ENCODE results near the gene UBE2Q2. TPM values are rescaled to one million over a fixed set of nuclear protein-coding genes. Genes with fewer than 3 reads are reported as not detected.
"Not testable (repeated sequence)": the region's sequence is repeated elsewhere in the genome, so short reads cannot be mapped to it uniquely, and the experiment has no call there.

UBE2Q2 gene
- polyA plus RNA-seq, 2 of the 4 experiments (the other 2 are of a cell fraction) = 36.5 to 50.6 TPM

- ATAC-seq (no peak), DNase-seq (ENCODE audit: low read depth in 1 of 2, low spot score in 1 of 2) (no peak), FAIRE-seq (no peak)
- no peak overlapping the region for H3K4me3 ChIP-seq
- 93% methylated on average over 2 of the region's 2 CpGs for WGBS (ENCODE audit: missing lambda C conversion rate)
- no peak overlapping the region for H3K27ac ChIP-seq
- ChIA-PET CTCF (no interaction called here), POLR2A (no interaction called here)
- H3K9me3 ChIP-seq = no peaks in the 10 kb centered on the region
- TF ChIP-seq NFE2L2 (conservative IDR thresholded peaks at IDR 0.05; ENCODE audit: low read length) (no peak), PHF8 (IDR thresholded peaks at IDR 0.05; ENCODE audit: borderline replicate concordance, low read depth) (no peak)
- H3K4me2 ChIP-seq = no peak overlapping the region
- peaks cover under 1% of the 10 kb centered on the region; the same call in 1 of the 3 replicates for H3K4me1 ChIP-seq
These were observed 7.5 kb downstream of the UBE2Q2 start for GRCh38 chr15:75850708-75851107.

GRCh38 chr15:75851566-75851965, 8.3 kb downstream of the UBE2Q2 start:
- H3K4me2 ChIP-seq; H3K4me3 ChIP-seq; DNase-seq (ENCODE audit: low read depth in 1 of 2, low spot score in 1 of 2); H3K4me1 ChIP-seq; ATAC-seq; H3K27ac ChIP-seq; POLR2A ChIA-PET; H3K9me3 ChIP-seq; FAIRE-seq: not testable (repeated sequence)
- 90% methylated on average over 4 of the region's 4 CpGs for WGBS (ENCODE audit: missing lambda C conversion rate)
- CTCF ChIA-PET = interaction anchor here (0.9 kb wide), 1 partner anchor 11 kb away, joined by 3 read pairs; no protein-coding TSS in a partner anchor

- no peak overlapping the region for H3K27ac ChIP-seq
- ATAC-seq (no peak), FAIRE-seq (no peak), DNase-seq (ENCODE audit: low read depth in 1 of 2, low spot score in 1 of 2) (no peak)
- H3K4me1 ChIP-seq = no peaks in the 10 kb centered on the region
- no peaks in the 10 kb centered on the region for H3K9me3 ChIP-seq
- H3K4me3 ChIP-seq = no peak overlapping the region
- no peak for TF ChIP-seq CHD2 (IDR thresholded peaks at IDR 0.05; ENCODE audit: low read length, partially characterized antibody)
- no peak for TF ChIP-seq CHD4 (IDR thresholded peaks at IDR 0.05; ENCODE audit: borderline replicate concordance)
- TF ChIP-seq NR3C1 (IDR thresholded peaks at IDR 0.05) = no peak
- no peak for TF ChIP-seq ATOH8 (CRISPR knock-in tag; IDR thresholded peaks at IDR 0.05; ENCODE audit: low read depth)
- TF ChIP-seq FOSB (CRISPR knock-in tag; IDR thresholded peaks at IDR 0.05) = no peak
- no peak for TF ChIP-seq ZC3H11A (IDR thresholded peaks at IDR 0.05)
- no peak for TF ChIP-seq HEYL (CRISPR knock-in tag; IDR thresholded peaks at IDR 0.05)
- TF ChIP-seq POLR2A (IDR thresholded peaks at IDR 0.05; ENCODE audit: low read length) = no peak
- no peak for TF ChIP-seq NPAS2 (CRISPR knock-in tag; IDR thresholded peaks at IDR 0.05; ENCODE audit: borderline replicate concordance)
- no peak for TF ChIP-seq RCOR1 (IDR thresholded peaks at IDR 0.05; ENCODE audit: low read depth, low read length)
- no peak for TF ChIP-seq GATA3 (IDR thresholded peaks at IDR 0.05; ENCODE audit: borderline replicate concordance)
- TF ChIP-seq ZFP36 (IDR thresholded peaks at IDR 0.05; ENCODE audit: borderline replicate concordance, partially characterized antibody) = no peak
- TF ChIP-seq PHF8 (IDR thresholded peaks at IDR 0.05; ENCODE audit: borderline replicate concordance, low read depth) = no peak
- no peak for TF ChIP-seq HDAC2 (IDR thresholded peaks at IDR 0.05)
- TF ChIP-seq BHLHE40 (IDR thresholded peaks at IDR 0.05; ENCODE audit: low read depth, low read length) = no peak
- no peak for TF ChIP-seq TFCP2L1 (CRISPR knock-in tag; IDR thresholded peaks at IDR 0.05)
- TF ChIP-seq HOXA7 (CRISPR knock-in tag; IDR thresholded peaks at IDR 0.05) = no peak
- POLR2A ChIA-PET = no interaction called here
- no peak overlapping the region for H3K4me2 ChIP-seq
- CTCF ChIA-PET = no interaction called here
These were observed 14.6 kb downstream of the UBE2Q2 start for GRCh38 chr15:75857886-75858285.

DNA sequence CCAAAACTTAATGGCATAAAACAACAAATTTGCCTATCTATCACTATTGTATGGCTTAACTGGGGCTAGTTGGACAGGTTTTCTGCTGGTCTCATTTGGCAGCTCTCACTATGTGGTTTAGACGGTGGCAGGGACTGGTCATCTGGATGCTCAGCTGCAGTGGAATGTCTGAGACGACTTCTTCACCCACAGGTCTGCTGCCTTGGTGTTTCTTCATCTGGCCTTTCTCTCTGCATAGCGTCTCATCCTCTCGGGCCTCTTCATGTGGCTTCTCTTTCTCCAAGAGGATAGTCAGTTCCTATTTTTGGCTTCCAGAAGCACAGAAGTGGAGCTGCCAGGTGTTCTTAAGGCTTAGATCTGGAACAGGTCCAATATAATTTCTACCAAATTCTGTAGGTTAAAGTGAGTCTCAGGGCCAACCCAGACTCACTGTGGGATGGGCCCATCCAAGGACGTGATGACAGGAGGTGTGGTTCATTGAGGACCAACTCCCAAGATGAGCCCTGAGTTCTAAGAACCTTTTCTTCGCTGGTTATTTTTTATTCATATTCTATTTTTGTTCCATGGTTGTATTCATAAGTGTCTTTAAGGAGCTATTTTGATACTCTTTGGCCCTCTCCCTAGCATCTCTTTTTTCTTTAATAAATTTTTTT, 18.6 kb downstream of the UBE2Q2 start:
- Histone ChIP-seq H3K4me2 (no peak overlapping the region), H3K4me3 (no peak overlapping the region), H3K4me1 (peaks cover 8% of the 10 kb centered on the region; the same call in 1 of the 3 replicates), H3K27ac (no peak overlapping the region), H3K9me3 (no peaks in the 10 kb centered on the region)
- FAIRE-seq (no peak), ATAC-seq (no peak), DNase-seq (ENCODE audit: low read depth in 1 of 2, low spot score in 1 of 2) (no peak)
- ChIA-PET POLR2A (no interaction called here), CTCF (no interaction called here)
- 92% methylated on average over 6 of the region's 6 CpGs for WGBS (ENCODE audit: missing lambda C conversion rate)
- TF ChIP-seq EHMT2 (IDR thresholded peaks at IDR 0.05; ENCODE audit: low read depth) (no peak), HDAC2 (IDR thresholded peaks at IDR 0.05) (no peak), ZSCAN20 (CRISPR knock-in tag; IDR thresholded peaks at IDR 0.05) (no peak), RAD21 (conservative IDR thresholded peaks at IDR 0.05 in 1 of 2, IDR thresholded peaks at IDR 0.05 in 1 of 2) (no peak), HMGXB4 (CRISPR knock-in tag; IDR thresholded peaks at IDR 0.05; ENCODE audit: borderline replicate concordance) (no peak), RFX5 (IDR thresholded peaks at IDR 0.05) (no peak), ZFP36 (IDR thresholded peaks at IDR 0.05; ENCODE audit: borderline replicate concordance, partially characterized antibody) (no peak), SMC3 (IDR thresholded peaks at IDR 0.05) (no peak), HOXA7 (CRISPR knock-in tag; IDR thresholded peaks at IDR 0.05) (no peak)
- TF ChIP-seq, protein P1, sequence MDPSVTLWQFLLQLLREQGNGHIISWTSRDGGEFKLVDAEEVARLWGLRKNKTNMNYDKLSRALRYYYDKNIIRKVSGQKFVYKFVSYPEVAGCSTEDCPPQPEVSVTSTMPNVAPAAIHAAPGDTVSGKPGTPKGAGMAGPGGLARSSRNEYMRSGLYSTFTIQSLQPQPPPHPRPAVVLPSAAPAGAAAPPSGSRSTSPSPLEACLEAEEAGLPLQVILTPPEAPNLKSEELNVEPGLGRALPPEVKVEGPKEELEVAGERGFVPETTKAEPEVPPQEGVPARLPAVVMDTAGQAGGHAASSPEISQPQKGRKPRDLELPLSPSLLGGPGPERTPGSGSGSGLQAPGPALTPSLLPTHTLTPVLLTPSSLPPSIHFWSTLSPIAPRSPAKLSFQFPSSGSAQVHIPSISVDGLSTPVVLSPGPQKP (IDR thresholded peaks at IDR 0.05; ENCODE audit: low read depth, low read length) = no peak
- TF ChIP-seq, protein P2, sequence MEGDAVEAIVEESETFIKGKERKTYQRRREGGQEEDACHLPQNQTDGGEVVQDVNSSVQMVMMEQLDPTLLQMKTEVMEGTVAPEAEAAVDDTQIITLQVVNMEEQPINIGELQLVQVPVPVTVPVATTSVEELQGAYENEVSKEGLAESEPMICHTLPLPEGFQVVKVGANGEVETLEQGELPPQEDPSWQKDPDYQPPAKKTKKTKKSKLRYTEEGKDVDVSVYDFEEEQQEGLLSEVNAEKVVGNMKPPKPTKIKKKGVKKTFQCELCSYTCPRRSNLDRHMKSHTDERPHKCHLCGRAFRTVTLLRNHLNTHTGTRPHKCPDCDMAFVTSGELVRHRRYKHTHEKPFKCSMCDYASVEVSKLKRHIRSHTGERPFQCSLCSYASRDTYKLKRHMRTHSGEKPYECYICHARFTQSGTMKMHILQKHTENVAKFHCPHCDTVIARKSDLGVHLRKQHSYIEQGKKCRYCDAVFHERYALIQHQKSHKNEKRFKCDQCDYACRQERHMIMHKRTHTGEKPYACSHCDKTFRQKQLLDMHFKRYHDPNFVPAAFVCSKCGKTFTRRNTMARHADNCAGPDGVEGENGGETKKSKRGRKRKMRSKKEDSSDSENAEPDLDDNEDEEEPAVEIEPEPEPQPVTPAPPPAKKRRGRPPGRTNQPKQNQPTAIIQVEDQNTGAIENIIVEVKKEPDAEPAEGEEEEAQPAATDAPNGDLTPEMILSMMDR (IDR thresholded peaks at IDR 0.05) = no peak
- TF ChIP-seq, protein P3, sequence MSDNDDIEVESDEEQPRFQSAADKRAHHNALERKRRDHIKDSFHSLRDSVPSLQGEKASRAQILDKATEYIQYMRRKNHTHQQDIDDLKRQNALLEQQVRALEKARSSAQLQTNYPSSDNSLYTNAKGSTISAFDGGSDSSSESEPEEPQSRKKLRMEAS (IDR thresholded peaks at IDR 0.05) = no peak

Measured in A549 (cell line).